ENCODE results near the gene GRK3.
A peak's percentile ranks its signal among the peaks of the same experiment; 100 is the strongest.
"Not testable (repeated sequence)": the region's sequence is repeated elsewhere in the genome, so short reads cannot be mapped to it uniquely, and the experiment has no call there.

Gene GRK3

DNA sequence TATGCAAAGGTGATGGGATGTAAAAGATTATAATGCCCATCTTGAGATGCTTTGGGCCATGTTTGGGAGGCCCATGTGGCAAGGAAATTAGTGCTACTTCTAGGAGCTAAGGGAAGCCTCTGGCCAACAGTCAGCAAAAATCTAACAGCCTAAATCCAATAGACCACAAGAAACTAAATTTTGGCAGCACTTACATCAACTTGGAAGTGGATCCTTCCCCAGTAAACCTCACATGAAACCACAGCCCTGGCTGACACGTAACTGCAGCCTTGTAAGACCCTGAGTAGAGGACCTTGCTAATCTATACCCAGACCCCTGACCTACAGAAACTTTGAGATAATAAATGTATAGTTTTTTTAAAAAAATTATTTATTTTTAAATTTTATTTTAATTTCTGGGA is 13.1 kb upstream of the GRK3 start:
- DNase-seq (ENCODE audit: low spot score): no peak

DNA sequence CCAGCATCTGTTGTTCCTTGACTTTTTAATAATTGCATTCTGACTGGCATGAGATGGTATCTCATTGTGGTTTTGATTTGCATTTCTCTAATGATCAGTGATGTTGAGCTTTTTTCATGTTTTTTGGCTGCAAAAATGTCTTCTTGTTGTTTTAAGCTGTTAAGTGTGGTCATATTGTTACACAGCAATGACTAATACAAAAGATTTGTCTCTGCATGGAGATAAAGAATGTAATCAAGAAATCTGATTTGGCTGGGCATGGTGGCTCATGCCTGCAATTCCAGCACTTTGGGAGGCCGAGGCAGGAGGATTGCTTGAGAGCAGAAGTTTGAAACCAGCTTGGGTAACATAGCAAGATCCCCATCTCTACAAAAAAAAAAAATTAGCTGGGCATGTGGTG is 12.1 kb upstream of the GRK3 start:
- not testable (repeated sequence) for DNase-seq (ENCODE audit: low spot score)

DNA sequence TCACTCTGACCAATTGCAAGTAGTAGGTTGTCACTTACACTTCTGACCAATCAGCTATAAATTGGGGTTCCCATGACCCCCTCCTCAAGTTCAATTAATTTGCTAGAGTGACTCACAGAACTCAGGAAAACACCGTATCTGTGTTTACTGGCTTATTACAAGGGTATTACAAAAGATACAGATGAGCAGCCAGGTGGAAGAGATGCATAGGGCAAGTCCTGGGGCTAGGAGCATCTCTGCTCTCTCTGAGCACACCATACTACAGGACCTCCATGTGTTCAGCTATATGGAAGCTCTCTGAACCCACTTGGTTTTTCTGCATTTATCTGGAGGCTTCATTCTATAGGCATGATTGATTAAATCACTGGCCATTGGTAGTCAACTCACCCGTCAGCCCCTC is 11.3 kb upstream of the GRK3 start:
- no peak for DNase-seq (ENCODE audit: low spot score)

DNA sequence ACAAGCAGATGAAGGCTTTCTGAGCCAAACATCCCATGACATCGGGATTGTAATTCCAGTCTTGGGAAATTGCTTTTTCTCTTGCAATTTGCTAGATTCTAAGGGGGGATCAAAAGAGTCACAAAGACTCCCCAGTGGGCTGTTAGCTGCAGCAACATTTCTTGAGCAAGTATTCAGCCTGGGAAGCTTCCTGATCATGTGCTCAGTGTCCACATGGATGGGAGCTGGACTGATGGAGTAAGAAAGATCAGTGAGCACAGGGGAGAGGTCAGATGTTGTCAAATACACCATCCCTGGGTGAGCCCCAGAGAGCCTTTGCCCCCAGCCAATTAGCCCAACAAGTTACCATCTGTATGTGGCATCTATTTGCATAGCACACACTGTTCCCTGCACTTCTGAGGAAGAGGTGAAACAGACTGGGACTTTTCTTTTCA is 10.2 kb upstream of the GRK3 start:
- DNase-seq (ENCODE audit: low spot score): no peak

DNA sequence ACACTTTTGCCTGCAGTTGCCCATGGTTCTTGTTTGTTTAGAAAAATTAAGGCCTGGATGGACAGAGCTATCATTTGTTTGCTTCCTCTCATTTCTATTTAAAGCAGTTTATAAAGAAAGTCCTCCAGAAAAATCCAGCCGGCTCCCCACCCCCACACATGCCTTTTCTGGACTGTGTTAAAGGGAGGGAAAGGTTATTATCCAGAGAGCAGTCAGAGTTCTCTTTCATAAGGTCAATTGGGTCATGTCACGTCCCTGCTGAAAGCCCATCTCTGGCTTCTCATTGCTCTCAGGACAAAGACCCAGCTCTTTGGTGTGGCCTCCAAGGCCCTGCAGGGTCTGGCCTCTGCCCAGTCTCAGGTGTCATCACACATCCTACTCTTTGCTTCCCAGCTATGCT is 9.8 kb upstream of the GRK3 start:
- no peak for DNase-seq (ENCODE audit: low spot score)

DNA sequence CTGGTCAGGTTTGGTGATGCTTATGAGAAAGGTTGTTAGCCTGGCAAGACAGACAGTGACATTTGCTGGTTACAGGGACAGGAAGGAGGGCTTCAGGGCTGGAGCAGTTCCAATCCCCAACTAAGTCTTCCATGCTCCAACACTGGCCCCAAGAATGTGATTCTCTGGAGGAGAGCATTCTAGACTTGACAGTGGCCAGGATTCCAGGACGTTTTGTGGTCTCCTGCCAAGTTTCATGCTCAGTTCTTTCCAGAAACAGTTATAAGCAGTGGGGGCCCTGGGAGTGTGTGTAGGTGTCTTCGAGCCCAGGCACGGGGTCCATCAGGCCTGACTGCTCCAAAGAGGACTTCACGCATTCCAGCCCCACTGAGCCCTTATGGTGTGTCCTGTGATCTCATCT is 8.9 kb upstream of the GRK3 start:
- no peak for DNase-seq (ENCODE audit: low spot score)

DNA sequence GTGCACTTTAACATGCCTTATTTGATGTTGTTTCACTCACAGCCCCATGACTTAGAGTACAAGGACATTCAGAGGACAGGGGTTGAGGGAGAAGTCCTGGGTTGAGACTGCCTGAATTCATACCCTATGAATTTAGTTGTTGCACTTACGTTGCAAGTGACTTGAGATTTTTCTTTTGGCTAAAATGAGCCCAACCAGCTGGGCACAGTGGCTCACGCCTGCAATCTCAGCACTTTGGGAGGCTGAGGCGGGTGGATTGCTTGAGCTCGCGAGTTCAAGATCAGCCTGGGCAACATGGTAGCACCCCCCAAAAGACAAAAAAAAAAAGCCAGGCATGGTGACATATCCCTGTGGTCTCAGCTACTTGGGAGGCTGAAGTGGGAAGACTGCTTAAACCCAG is 7.3 kb upstream of the GRK3 start:
- no peak for DNase-seq (ENCODE audit: low spot score)

DNA sequence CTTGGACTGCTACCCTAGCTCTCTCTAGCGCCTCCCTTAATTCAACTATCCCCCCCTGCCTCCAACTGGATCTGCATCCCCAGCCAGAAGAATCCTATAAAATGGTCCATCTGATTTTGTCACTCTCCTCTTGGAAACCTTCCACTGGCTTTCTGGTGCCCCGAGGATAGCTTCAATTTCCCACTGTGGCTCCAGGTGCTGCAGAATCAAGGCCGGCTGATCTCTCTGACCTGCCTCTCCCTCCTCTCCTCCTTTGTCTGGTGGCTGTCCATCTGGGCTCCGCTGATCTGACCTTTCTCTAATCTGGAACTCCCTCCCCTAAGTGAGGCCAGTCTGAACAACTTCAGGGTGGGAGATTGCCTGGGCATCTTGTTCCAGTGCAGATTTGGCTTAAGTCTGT is 6.1 kb upstream of the GRK3 start:
- no peak for DNase-seq (ENCODE audit: low spot score)

DNA sequence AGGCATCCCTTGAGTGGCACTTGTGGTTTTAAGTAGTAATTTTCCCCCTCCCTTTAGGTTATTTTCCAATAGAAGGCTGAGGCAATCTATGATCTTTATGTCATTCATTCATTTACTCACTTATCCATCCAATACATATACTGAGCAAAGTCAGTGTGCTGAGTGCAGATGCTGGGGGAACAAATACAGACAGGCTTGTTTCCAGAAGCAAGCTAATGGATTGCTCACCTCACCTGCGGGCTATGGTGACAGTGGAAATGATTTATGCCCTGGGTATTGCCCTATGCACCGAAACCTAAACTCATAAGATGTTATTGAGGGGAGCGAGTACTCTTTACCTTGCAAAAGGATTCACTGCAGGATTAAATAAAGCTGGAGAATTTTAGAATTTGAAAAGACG is 4.6 kb upstream of the GRK3 start:
- not testable (repeated sequence) for DNase-seq (ENCODE audit: low spot score)

DNA sequence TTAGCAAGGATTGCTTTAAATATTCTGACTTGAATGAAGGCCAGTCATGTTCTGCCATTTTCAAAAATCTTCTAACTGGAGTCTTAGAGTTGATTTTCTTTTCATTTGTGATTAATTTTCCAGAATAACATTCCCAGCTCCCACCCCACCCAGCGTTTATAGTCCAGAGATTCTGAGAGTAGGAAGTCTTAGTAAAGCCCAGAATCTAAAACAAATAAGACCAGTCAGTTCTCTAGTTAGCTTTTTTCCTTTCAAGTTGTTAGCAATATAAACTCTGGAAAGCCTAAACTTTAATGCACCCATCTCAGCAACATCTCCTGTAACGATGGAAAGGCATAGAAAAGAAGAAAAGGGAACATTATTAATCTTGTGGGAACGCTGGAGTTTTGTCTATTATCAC is 3.3 kb upstream of the GRK3 start:
- DNase-seq (ENCODE audit: low spot score): not testable (repeated sequence)

DNA sequence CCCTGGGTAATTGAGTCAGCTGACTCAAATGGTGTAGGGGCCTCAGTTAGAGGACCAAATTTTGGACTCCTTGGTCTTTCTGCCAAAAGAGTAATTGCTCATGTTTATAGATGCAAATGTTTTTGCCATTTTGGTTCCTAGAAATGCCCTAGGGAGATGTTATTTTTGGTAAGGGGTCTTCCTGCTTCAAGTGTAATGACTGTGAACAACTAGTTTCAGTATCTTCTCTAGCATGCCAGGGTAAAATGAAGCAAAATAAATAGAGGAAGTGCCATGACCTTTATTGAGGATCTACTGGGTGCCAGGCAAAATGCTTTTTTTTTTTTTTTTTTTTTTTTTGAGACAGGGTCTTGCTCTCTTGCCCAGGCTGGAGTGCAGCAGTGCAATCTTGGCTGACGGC is 2.5 kb upstream of the GRK3 start:
- not testable (repeated sequence) for DNase-seq (ENCODE audit: low spot score)

DNA sequence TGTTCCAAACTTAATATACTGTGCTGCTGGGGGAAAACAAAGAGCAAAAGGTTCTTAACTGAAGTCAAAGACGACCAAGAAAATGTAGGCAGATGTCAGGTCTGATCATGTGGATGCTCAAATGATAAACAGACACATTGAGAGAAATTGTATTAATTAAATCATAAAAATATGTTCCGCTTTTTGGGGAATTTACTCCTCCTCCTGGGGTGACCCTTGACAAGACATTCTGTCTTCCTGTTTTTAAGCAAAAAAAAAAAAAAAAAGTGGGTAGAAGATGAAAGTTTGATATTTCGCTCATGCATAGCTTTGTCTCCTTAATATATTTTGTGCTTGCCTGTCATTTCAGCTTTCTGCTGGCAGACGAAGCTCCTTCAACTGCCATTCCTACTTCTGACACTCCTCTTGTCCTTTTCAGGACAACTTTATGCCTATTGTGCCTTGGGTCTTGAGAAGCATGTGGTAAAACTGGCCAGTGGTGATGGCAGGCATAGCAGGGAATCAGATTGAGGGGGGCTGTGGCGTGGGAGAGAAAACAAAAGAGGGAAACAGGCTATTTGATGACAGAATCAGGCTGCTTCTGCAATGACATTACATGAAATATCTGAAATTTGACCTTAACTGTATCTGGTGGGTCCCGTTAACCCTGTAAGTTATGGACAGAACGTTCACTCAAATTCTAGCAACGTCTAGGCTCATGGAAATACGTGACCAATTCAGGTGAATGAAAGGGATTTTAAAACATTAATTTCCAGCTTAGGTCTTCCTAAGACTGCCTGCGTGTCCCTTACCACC is 1.3 kb upstream of the GRK3 start:
- peak; percentile 33 for DNase-seq (ENCODE audit: low spot score)

DNA sequence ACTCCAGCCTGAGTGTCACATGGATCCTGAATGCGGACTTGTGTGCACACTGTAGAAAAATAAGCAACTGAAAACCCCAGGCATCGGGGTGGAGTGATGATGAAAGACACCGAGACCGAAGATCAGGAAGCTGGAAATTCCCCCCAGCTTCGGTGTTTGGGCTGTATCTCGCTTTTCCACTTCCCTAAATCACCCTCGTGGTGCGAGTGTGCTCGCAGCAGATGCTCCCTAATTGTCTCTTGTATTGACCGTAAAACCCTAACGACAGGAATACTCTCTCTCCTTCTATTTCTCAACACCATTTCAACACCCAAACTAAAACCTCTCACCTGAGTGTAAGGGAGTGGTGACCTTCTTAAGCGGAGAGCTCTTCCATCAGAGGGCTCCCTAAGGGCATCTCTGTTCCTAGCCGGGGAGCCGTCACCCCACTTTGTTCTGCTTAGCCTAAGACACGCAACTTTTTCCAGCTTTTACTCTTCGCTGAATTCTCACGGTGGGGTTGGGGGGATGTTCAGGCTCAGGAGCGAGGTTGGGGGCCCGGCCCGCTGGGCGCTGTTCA is 635 bp upstream of the GRK3 start:
- peak; percentile 73 for DNase-seq (ENCODE audit: low spot score)

DNA sequence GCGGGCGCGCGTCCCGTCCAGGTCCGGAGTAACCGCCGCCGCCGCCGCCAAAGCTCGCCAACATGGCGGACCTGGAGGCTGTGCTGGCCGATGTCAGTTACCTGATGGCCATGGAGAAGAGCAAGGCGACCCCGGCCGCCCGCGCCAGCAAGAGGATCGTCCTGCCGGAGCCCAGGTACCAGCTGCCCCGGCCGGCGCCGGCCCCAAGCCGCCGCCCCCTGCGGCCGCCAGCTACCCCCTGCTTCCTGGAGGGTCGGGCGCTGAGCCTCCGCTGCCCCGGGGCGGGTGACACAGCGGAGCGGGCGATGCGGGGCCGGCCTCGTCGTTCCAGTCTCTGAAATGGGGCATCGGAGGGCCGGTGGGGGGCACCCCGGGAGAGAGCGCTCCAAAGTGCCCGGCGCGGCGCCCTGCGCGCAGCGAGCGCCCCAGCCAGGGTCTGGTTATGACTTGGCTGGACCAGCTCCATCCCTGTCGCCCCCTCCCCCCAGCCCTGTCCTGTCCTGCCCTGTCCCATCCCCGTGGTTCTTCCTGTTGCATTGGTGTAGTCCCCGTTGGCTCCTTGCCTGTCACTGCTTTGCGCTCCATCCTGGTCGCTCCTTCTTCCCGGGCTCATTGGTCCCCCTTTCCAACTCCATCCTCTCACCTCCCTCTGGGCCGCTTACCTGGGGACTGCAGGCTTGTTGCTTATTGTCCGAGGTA is 653 bp downstream of the GRK3 start:
- no peak for DNase-seq (ENCODE audit: low spot score)

DNA sequence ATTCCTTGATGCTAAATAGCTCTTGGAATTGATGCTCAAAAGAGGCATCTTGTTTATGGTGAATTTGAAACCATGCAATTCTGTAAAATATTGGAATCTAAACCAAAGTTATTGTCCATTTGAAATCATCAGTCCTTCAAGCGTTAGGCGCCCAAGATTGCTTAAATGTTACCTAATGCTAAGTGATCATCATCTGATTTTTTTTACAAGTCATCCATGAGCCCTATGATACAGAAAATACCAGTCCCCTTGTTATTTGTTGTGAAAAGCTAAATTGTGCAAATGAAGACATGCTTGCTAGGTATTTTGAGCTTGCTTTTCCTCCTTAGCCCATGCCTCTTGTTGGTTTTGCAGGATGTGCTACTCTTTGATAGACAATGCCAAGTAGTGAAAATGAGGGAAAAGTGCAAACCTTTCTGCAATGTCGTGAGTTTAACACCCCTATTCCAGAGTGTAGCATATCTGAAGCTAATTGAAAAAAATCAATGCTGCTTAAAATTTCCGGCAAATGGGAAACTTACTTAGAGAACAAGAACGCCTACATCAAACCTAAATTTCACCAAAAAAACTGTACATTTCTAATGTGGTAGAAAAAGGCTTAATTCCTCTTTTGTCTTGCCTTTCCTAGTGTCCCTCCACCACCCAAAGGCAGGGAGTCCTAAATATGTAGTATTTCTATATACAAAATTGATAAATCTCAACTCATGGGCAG is 1.9 kb downstream of the GRK3 start:
- no peak for DNase-seq (ENCODE audit: low spot score)

DNA sequence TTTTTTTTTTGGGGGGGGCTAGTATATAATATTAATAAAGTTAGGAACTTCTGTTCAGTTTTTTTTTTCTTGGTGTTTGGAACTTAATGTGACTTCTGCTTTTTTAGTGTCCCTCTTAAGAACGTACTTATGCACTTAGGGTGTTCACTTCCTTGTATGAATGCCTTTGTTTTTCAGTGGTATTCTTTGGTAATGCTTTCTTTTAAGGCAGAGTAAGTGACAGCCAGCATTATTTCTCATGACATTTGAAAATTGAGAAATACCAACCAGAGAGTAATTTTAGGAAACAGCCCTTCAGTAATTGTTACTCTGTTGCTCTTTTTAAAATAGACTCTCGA is 2.4 kb downstream of the GRK3 start:
- DNase-seq (ENCODE audit: low spot score): peak; percentile 53

DNA sequence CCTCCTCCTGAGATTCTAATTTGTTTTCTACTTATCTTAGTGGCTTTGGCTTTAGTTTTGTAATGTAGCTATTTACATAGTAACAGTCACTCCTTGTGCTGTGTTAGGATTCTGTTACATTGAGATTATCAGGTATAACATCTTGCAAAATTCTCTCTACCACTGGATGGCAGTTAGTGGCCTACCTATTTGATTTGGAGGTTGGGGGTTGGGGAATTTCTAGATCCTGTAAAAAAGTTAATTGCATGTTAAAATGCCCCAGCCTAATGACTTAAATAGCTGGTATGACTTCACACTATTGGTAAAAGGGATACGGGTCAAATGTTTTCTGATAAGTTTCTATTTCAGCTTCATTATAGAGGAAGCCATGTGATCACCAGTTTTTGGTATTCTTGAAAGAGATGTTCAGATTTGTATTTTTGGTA is 2.8 kb downstream of the GRK3 start:
- no peak for DNase-seq (ENCODE audit: low spot score)

DNA sequence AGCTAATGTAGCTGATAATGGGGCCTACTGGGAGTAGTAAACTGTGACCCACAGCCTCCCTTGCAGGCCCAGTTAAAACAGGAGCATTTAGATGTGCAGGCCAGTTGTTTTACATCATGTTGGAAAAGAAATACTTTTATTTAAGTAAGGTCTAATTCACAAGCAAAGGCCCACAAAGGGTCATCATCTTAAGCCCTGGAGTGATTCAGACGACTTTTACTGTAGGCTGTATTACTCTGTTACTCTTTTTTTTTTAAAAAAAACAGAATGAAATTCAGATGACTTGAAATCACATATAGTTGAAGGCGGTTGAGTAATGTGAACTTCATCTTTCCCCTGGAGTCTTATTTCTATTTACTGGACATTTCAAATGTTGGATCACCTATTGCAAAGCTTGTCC is 3.6 kb downstream of the GRK3 start:
- DNase-seq (ENCODE audit: low spot score): not testable (repeated sequence)

DNA sequence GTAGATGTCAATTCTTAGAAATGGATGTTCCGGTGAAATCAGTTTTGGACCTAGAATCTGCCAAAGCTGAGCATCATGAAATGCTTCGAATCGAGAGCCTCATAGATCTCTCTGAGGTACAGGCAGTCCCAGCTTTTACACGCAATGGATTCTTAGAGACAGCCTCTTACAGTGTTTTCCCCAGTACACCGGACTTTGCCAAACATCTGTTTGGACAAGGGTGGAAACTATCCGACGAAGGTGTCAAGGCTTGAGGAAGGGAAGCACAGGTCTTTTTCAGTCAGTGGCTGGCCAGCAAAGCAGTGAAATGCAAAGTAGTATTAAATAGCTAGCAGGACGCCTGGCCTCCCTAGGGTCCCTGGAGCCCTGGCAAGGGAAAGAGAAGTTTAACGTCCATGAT is 4.9 kb downstream of the GRK3 start:
- DNase-seq (ENCODE audit: low spot score): no peak

DNA sequence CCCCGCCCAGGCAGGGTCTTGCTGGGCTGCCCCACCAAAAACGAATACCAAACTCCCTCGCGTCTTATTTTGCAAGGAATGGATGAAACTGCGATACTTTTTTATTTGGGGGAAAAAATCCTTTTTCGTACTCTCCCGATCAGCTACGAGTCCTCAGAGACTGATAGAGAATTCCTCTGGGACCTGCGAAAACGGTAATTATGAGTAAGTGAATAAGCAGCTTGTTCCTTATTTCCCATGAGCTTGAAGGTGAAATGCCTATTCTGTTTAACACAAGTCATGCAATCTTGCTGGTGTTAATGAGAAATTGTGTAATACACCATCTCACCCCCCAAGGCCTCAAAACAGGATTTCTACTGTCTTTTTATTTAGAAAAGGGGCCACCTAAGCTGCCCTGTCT is 5.5 kb downstream of the GRK3 start:
- DNase-seq (ENCODE audit: low spot score): no peak

DNA sequence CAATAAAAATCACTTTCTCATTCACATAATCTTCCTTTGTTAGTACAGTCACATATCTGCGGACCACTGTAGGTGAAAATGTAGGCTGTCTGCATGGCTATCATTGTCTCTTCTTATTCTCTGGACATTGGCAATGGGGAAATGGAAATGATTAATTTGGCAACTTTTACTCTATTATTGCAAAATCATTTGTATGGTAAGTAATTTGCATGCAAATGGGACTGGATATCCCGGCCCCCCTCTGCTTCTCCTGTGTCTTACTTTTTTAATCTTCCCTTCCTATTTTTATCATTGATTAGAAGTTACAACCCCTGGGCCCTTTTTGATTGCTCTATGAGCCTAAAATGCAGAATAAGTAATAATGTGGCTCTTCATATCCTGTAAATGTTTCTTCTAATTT is 6.0 kb downstream of the GRK3 start:
- no peak for DNase-seq (ENCODE audit: low spot score)

DNA sequence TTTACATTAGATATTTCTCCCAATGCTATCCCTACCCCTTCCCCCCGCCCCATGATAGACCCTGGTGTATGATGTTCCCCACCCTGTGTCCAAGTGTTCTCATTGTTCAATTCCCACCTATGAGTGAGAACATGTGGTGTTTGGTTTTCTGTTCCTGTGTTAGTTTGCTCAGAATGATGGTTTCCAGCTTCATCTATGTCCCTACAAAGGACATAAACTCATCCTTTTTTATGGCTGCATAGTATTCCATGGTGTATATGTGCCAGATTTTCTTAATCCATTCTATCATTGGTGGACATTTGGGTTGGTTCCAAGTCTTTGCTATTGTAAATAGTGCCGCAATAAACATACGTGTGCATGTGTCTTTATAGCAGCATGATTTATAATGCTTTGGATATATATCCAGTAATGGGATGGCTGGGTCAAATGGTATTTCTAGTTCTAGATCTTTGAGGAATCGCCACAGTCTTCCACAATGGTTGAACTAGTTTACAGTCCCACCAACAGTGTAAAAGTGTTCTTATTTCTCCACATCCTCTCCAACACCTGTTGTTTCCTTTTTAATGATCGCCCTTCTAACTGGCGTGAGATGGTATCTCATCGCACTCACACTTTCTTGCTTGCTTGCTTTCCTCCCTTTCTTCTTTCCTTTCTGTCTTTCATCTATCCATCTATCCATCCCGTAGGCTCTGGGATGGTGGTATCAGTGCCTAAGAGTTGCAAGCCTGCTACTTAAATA is 7.7 kb downstream of the GRK3 start:
- DNase-seq (ENCODE audit: low spot score): not testable (repeated sequence)

Measured in pons (tissue), 1 donor.